HUES64 (cell line): ENCODE measurements around the gene MYRFL.

Source experiments
- H3K27ac ChIP-seq: 2 replicates; pipeline ENCODE4 v1.7.0; 2013; ENCODE audit warnings: low read depth, low read length, inconsistent platforms
- H3K27me3 ChIP-seq: 2 replicates; pipeline ENCODE4 v1.6.1; 2013; ENCODE audit warnings: mild to moderate bottlenecking, low read length; ENCODE audit not compliant: insufficient read depth
- H3K36me3 ChIP-seq: 2 replicates; pipeline ENCODE4 v1.6.1; 2013; ENCODE audit warnings: mild to moderate bottlenecking, low read length; ENCODE audit not compliant: insufficient read depth
- H3K4me1 ChIP-seq: 2 replicates; pipeline ENCODE4 v1.6.1; 2013; ENCODE audit warnings: mild to moderate bottlenecking, low read length, moderate library complexity; ENCODE audit not compliant: insufficient read depth
- H3K4me3 ChIP-seq: 2 replicates; pipeline ENCODE4 v1.5.1; 2013; ENCODE audit warnings: mild to moderate bottlenecking, low read length, moderate library complexity
- H3K9ac ChIP-seq: 2 replicates; pipeline ENCODE4 v1.6.1; 2013; ENCODE audit warnings: mild to moderate bottlenecking, low read depth, low read length
- H3K9me3 ChIP-seq: 2 replicates; pipeline ENCODE4 v1.6.1; 2013; ENCODE audit warnings: low read depth, low read length; ENCODE audit not compliant: insufficient read depth
- WGBS: fragments of 150-250, 120-280 bp; methylation state at CpG from one replicate; pipeline ENCODE4 v1.1.7; 2013; ENCODE audit warnings: missing lambda C conversion rate; 5-methylcytosine and 5-hydroxymethylcytosine counted together

MYRFL gene

GRCh38 chr12:69932154-69932553 lies 107.1 kb downstream of the MYRFL start:
- Histone ChIP-seq H3K9me3 (no peaks in the 10 kb centered on the region), H3K9ac (peak overlapping the region; percentile 66), H3K4me1 (peaks cover 67% of the 10 kb centered on the region), H3K27ac (peak overlapping the region; percentile 99), H3K27me3 (no peaks in the 10 kb centered on the region), H3K4me3 (peak overlapping the region; percentile 13; the same call in 1 of the 2 replicates), H3K36me3 (no peaks in the 10 kb centered on the region)
- WGBS = 0% methylated on average over 2 of the region's 2 CpGs

DNA sequence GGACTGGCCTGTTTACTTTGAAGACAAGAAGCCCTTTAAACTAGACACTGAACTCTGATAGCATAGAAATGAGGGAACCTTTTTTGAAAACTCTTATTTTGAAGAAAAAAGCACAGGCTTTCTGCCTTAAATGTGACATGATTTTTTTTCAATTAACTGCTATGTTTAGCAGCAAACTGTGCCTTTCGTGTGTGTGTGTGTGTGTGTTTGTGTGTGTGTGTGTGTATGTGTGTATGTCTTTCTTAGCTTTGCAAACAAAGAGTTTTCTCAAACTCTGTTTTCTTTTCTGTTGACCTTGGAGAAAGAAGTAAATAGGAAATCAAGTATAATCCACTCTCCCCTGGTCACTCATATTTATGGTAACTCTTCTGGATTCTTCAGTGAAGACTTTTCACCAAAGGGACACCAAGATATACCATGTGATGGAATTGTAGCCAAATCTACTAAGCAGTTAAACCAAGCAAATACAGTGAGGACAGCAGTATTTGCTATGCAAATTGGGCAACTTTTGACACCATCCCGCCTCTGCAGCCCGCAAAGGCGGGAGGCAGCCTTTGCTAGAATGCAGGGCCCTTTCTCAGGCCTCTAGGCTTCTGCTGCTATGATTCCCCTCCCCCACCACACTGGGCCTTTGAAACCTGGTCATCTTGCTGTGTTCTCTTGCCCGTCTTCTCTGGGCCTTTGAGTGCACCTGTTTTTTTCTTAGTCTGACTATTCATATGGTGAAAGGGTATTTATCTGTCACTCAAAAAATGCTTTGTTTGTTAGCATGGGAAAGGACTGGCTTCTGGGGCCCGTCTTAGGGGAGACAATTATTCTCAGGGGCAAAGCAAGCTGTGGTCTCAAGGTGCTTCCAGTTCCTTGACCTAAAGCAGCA lies 107.9 kb downstream of the MYRFL start:
- 3% methylated on average over 6 of the region's 6 CpGs for WGBS
- peak overlapping the region; percentile 13; the same call in 1 of the 2 replicates for H3K4me3 ChIP-seq
- H3K27ac ChIP-seq = peak overlapping the region; percentile 99
- H3K4me1 ChIP-seq = peaks cover 60% of the 10 kb centered on the region
- H3K36me3 ChIP-seq = no peaks in the 10 kb centered on the region
- H3K9ac ChIP-seq = peak overlapping the region; percentile 66
- H3K27me3 ChIP-seq = no peaks in the 10 kb centered on the region
- H3K9me3 ChIP-seq = no peaks in the 10 kb centered on the region

DNA sequence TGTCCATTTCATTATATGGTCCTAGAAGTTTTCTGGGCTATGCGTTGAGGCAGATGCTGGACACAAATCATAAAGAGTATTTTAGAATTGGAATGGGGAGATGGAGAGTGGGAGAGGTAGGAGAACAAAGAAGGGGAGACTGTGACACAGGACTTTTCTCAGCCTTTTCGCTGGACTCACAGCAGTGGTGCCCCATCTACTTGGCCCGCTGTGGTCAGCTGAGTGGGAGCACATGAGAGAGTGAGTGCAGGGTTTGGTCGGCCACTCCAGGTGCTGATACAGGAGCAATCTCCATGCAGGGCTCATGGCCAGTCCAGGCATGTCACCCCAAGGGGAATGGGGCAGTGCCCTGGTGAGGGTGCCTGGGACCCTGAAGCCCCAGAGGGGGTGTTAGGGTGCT lies 109.0 kb downstream of the MYRFL start:
- Histone ChIP-seq H3K4me3 (no peak overlapping the region), H3K9ac (no peak overlapping the region), H3K9me3 (peaks cover 5% of the 10 kb centered on the region), H3K27ac (peak overlapping the region; percentile 99; the same call in 1 of the 2 replicates), H3K36me3 (no peaks in the 10 kb centered on the region), H3K4me1 (peaks cover 57% of the 10 kb centered on the region), H3K27me3 (no peaks in the 10 kb centered on the region)
- 92% methylated on average over 4 of the region's 4 CpGs for WGBS

DNA sequence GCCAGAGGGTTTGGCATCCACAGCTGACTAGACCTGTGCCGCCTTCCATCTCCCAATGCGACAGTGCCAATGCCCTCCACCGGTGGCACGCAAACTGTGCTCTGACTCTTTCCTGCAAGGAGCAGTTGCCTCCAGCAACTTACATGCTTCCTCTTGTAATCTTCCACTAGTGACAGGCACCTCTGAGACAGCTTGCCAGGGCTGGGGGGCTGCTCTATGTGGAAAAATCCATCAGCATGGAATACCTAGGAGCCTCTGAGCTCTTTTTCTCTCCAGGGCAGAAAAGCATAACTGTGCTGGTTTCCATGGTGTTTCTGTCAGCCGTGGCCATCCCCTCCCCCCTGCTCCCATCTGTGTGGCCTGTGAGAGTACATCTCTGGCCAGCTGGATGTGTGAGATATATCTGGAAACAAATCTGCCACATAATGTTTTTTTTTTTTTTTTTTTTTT lies 110.6 kb downstream of the MYRFL start:
- WGBS = 83% methylated on average over 5 of the region's 5 CpGs
- H3K4me1 ChIP-seq = peaks cover 56% of the 10 kb centered on the region

GRCh38 chr12:69936214-69936731 lies 111.2 kb downstream of the MYRFL start:
- Histone ChIP-seq H3K4me3 (no peak overlapping the region), H3K36me3 (no peaks in the 10 kb centered on the region), H3K27ac (peak overlapping the region; percentile 25), H3K9ac (no peak overlapping the region; the same call in 1 of the 2 replicates), H3K27me3 (no peaks in the 10 kb centered on the region), H3K4me1 (peaks cover 50% of the 10 kb centered on the region), H3K9me3 (peaks cover 5% of the 10 kb centered on the region)
- 53% methylated on average over 5 of the region's 5 CpGs for WGBS

More for the DNA sequence above, 110.6 kb downstream of the MYRFL start:
- Histone ChIP-seq H3K27ac (no peak overlapping the region), H3K4me3 (no peak overlapping the region), H3K9ac (no peak overlapping the region; the same call in 1 of the 2 replicates), H3K9me3 (peaks cover 5% of the 10 kb centered on the region), H3K36me3 (no peaks in the 10 kb centered on the region), H3K27me3 (no peaks in the 10 kb centered on the region)

GRCh38 chr12:69936766-69937165 lies 111.7 kb downstream of the MYRFL start:
- WGBS = 96% methylated on average over 2 of the region's 2 CpGs
- Histone ChIP-seq H3K4me3 (no peak overlapping the region), H3K9me3 (peaks cover 5% of the 10 kb centered on the region), H3K9ac (no peak overlapping the region), H3K27ac (no peak overlapping the region; the same call in 1 of the 2 replicates), H3K36me3 (no peaks in the 10 kb centered on the region), H3K27me3 (no peaks in the 10 kb centered on the region), H3K4me1 (peaks cover 45% of the 10 kb centered on the region)

DNA sequence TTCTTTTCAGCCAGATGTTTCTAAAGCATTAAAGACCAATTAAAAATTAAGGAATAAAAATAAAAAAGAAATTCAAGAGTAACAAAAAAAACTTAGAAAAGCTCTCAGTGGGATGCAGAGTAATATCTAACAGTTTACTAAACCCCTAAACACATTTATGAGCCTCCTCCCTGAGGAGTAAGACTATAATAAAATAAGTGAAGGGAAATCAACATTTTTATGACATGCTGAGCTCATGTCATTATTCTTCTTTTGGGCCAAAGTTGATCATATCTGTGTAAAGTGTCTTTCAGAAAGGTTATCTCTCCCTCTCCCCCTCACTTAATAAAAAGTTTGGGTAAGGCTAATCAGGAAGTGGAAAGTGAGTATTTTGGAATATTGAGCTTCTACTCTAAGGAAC lies 122.1 kb downstream of the MYRFL start:
- 0 out of 2 replicates have a peak, but pooled peaks cover 3% of the 10 kb centered on the region for H3K9me3 ChIP-seq
- no peaks in the 10 kb centered on the region for H3K36me3 ChIP-seq
- H3K9ac ChIP-seq = no peak overlapping the region
- peaks cover 19% of the 10 kb centered on the region for H3K4me1 ChIP-seq
- H3K27ac ChIP-seq = no peak overlapping the region
- H3K27me3 ChIP-seq = no peaks in the 10 kb centered on the region
- no peak overlapping the region for H3K4me3 ChIP-seq

DNA sequence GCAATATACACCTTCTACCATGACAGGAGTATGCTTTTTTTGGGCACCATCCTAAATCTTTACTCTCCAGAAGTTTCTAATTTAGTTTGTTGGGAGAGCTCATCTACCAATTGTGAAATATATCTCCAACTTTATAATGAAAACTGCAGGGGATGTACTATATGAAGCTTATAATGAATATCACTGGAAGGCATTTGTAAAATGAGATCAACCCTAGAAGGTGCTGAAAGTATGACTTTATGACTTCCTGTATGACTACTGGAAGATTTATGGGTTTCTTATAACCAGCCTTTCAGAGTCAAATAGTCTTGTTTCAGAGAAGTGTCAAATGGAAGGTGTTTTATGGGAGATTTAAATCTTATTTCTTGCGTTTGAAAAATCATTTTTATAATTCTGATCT lies 122.9 kb downstream of the MYRFL start:
- Histone ChIP-seq H3K4me3 (no peak overlapping the region), H3K27me3 (no peaks in the 10 kb centered on the region), H3K36me3 (no peaks in the 10 kb centered on the region), H3K9me3 (0 out of 2 replicates have a peak, but pooled peaks cover 3% of the 10 kb centered on the region), H3K27ac (no peak overlapping the region), H3K9ac (no peak overlapping the region), H3K4me1 (peaks cover 26% of the 10 kb centered on the region)
- no CpG with 5 or more reads among the region's 1 CpG for WGBS

DNA sequence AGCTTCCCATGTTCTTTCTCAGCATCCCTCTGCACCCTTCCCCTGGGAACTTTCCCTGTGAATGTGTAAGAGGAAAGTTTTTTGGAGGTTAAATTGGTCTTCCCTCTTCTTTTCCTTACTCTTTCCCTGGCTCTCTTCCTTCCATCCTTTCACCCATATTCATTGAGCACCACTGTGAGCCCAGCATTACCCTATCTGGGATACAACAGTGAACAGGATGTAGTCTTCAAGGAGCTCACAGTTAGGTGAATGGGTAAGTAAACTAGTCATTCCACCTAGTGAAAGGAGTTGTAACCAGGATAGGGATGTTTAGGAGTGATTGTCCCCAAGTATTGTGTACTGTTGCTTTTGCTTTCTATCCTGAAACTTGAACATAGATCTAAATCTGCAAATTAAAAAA lies 123.8 kb downstream of the MYRFL start:
- Histone ChIP-seq H3K9ac (no peak overlapping the region), H3K27ac (no peak overlapping the region), H3K4me1 (peaks cover 28% of the 10 kb centered on the region), H3K27me3 (no peaks in the 10 kb centered on the region), H3K4me3 (no peak overlapping the region), H3K36me3 (no peaks in the 10 kb centered on the region), H3K9me3 (0 out of 2 replicates have a peak, but pooled peaks cover 3% of the 10 kb centered on the region)

DNA sequence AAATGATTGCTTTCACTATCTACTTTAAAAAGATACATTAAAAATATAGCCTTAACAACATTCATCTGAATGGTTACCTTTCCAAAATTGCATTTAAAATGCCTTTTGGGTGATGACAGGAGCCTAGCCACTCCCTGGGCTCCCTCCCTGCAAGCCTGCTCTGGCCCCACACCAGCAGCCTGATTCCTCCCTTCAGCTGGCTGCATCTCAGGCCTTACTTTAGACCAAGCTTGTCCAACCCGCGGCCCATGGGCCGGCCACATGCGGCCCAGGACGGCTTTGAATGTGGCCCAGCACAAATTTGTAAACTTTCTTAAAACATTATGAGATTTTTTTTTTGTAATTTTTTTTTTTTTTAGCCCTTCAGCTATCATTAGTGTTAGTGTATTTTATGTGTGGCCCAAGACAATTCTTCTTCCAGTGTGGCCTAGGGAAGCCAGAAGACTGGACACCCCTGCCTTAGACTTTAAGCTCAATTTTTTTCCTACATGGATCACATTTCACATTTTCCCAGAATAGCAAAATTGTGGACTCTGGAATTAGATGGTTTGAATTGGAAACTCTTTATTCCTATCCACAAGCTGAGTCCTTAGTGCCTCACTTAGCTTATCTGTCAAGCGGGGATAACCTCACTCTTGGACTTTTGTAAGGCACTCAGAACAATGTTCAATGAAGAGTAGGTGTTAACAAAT lies 124.4 kb downstream of the MYRFL start:
- Histone ChIP-seq H3K9me3 (0 out of 2 replicates have a peak, but pooled peaks cover 3% of the 10 kb centered on the region), H3K27me3 (no peaks in the 10 kb centered on the region), H3K9ac (no peak overlapping the region), H3K4me3 (no peak overlapping the region), H3K36me3 (no peaks in the 10 kb centered on the region), H3K4me1 (peaks cover 28% of the 10 kb centered on the region), H3K27ac (no peak overlapping the region)
- WGBS = 92% methylated on average over 6 of the region's 6 CpGs

DNA sequence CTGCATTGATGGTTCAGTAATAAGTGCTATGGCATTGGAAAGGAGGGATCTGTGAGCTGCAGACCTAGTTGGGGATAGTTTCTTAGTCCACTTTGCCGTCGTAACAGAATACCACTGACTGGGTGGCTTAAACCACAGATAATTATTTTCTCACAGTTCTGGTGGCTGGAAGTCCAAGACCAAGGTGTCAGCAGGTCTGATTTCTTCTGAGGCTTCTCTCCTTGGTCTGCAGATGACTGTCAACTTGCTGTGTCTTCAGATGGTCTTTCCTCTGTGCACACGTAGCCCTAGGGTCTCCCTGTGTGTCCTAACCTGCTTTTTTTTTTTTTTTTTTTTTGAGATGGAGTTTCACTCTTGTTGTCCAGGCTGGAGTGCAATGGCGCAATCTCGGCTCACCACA lies 126.1 kb downstream of the MYRFL start:
- Histone ChIP-seq H3K9ac (no peak overlapping the region), H3K9me3 (0 out of 2 replicates have a peak, but pooled peaks cover 3% of the 10 kb centered on the region), H3K36me3 (no peaks in the 10 kb centered on the region), H3K4me3 (no peak overlapping the region), H3K4me1 (peaks cover 28% of the 10 kb centered on the region), H3K27ac (no peak overlapping the region), H3K27me3 (no peaks in the 10 kb centered on the region)
- 92% methylated on average over 5 of the region's 5 CpGs for WGBS
